Measurements from ENCODE around the gene PARD3.

GRCh38 chr10:34570887-34571286 lies 244.2 kb downstream of the PARD3 start:
- no peak for TF ChIP-seq CTCF (IDR thresholded peaks at IDR 0.05)
- TF ChIP-seq EP300 (IDR thresholded peaks at IDR 0.05) = no peak
